ENCODE data around the gene PRKAB1. TPM values are rescaled to one million over a fixed set of nuclear protein-coding genes. Genes with fewer than 3 reads are reported as not detected.
A peak's percentile ranks its signal among the peaks of the same experiment; 100 is the strongest.
"Not testable (repeated sequence)": the region's sequence is repeated elsewhere in the genome, so short reads cannot be mapped to it uniquely, and the experiment has no call there.

PRKAB1 gene
- total RNA-seq, 1 experiment from 2014 or later, result 34.1 TPM

- no peak for TF ChIP-seq EZH2 (IDR thresholded peaks at IDR 0.05; ENCODE audit: borderline replicate concordance, low read depth, low read length, poor library complexity, severe bottlenecking)
- TF ChIP-seq CTCF (conservative IDR thresholded peaks at IDR 0.05; ENCODE audit: low read depth, low read length), result no peak
- Histone ChIP-seq H3K27ac (ENCODE audit: low read depth, low read length, poor library complexity, severe bottlenecking) (no peak overlapping the region), H3K4me1 (ENCODE audit: insufficient read depth, low read length, poor library complexity, severe bottlenecking) (no peaks in the 10 kb centered on the region), H3K9me3 (ENCODE audit: low read depth, low read length, poor library complexity, severe bottlenecking) (peaks cover 18% of the 10 kb centered on the region), H3K4me3 (ENCODE audit: low read depth, low read length, poor library complexity, severe bottlenecking) (no peak overlapping the region), H3K27me3 (replicated peaks; ENCODE audit: insufficient read depth, low read depth, low read length, poor library complexity) (no peaks in the 10 kb centered on the region), H3K36me3 (ENCODE audit: insufficient read depth, low read length, poor library complexity, severe bottlenecking) (no peaks in the 10 kb centered on the region)
- ChIA-PET POLR2A (ENCODE audit: low non-redundant PET) (no interaction called here), CTCF (no interaction called here)
- intact Hi-C loops (cut with micrococcal nuclease; ENCODE audit: unreplicated experiment), result no loop called here
- no peak for DNase-seq (ENCODE audit: low spot score)
- no TSS peak for BruUV-seq (replicated peaks)
These were observed 15.3 kb upstream of the PRKAB1 start for GRCh38 chr12:119652665-119653064.

GRCh38 chr12:119657001-119657400 is 10.9 kb upstream of the PRKAB1 start:
- BruUV-seq (replicated peaks); H3K27me3 ChIP-seq (replicated peaks; ENCODE audit: insufficient read depth, low read depth, low read length, poor library complexity); H3K4me3 ChIP-seq (ENCODE audit: low read depth, low read length, poor library complexity, severe bottlenecking); DNase-seq (ENCODE audit: low spot score); H3K36me3 ChIP-seq (ENCODE audit: insufficient read depth, low read length, poor library complexity, severe bottlenecking); H3K4me1 ChIP-seq (ENCODE audit: insufficient read depth, low read length, poor library complexity, severe bottlenecking); CTCF ChIA-PET; intact Hi-C loops (cut with micrococcal nuclease; ENCODE audit: unreplicated experiment); POLR2A ChIA-PET (ENCODE audit: low non-redundant PET); H3K27ac ChIP-seq (ENCODE audit: low read depth, low read length, poor library complexity, severe bottlenecking): not testable (repeated sequence)
- peaks cover 18% of the 10 kb centered on the region for H3K9me3 ChIP-seq (ENCODE audit: low read depth, low read length, poor library complexity, severe bottlenecking)

GRCh38 chr12:119658166-119658565 is 9.8 kb upstream of the PRKAB1 start:
- CTCF ChIA-PET, result interaction anchor here (0.6 to 1.0 kb wide), 3 partner anchors 10 to 281 kb away, joined by 4 to 7 read pairs (median 4); partner anchors contain the start of gene PRKAB1
- H3K9me3 ChIP-seq (ENCODE audit: low read depth, low read length, poor library complexity, severe bottlenecking); POLR2A ChIA-PET (ENCODE audit: low non-redundant PET); H3K4me1 ChIP-seq (ENCODE audit: insufficient read depth, low read length, poor library complexity, severe bottlenecking); H3K4me3 ChIP-seq (ENCODE audit: low read depth, low read length, poor library complexity, severe bottlenecking); BruUV-seq (replicated peaks); H3K36me3 ChIP-seq (ENCODE audit: insufficient read depth, low read length, poor library complexity, severe bottlenecking); H3K27me3 ChIP-seq (replicated peaks; ENCODE audit: insufficient read depth, low read depth, low read length, poor library complexity); intact Hi-C loops (cut with micrococcal nuclease; ENCODE audit: unreplicated experiment); H3K27ac ChIP-seq (ENCODE audit: low read depth, low read length, poor library complexity, severe bottlenecking): not testable (repeated sequence)
- peak; percentile 21 for DNase-seq (ENCODE audit: low spot score)

GRCh38 chr12:119659289-119659897 is 8.5 kb upstream of the PRKAB1 start:
- CTCF ChIA-PET, result interaction anchor here (0.6 kb wide), 2 partner anchors 158 to 248 kb away, joined by 3 to 4 read pairs; no protein-coding TSS in a partner anchor
- BruUV-seq (replicated peaks), result no TSS peak
- intact Hi-C loops (cut with micrococcal nuclease; ENCODE audit: unreplicated experiment), result no loop called here
- no peak overlapping the region for H3K4me3 ChIP-seq (ENCODE audit: low read depth, low read length, poor library complexity, severe bottlenecking)
- DNase-seq (ENCODE audit: low spot score), result peak; percentile 50
- H3K4me1 ChIP-seq (ENCODE audit: insufficient read depth, low read length, poor library complexity, severe bottlenecking), result no peaks in the 10 kb centered on the region
- TF ChIP-seq CTCF (conservative IDR thresholded peaks at IDR 0.05; ENCODE audit: low read depth, low read length), result peak; percentile 89
- TF ChIP-seq EZH2 (IDR thresholded peaks at IDR 0.05; ENCODE audit: borderline replicate concordance, low read depth, low read length, poor library complexity, severe bottlenecking), result no peak
- H3K36me3 ChIP-seq (ENCODE audit: insufficient read depth, low read length, poor library complexity, severe bottlenecking), result no peaks in the 10 kb centered on the region
- no peaks in the 10 kb centered on the region for H3K27me3 ChIP-seq (replicated peaks; ENCODE audit: insufficient read depth, low read depth, low read length, poor library complexity)
- POLR2A ChIA-PET (ENCODE audit: low non-redundant PET), result no interaction called here
- H3K27ac ChIP-seq (ENCODE audit: low read depth, low read length, poor library complexity, severe bottlenecking), result no peak overlapping the region
- H3K9me3 ChIP-seq (ENCODE audit: low read depth, low read length, poor library complexity, severe bottlenecking), result no peaks in the 10 kb centered on the region
